ENCODE results near the gene TTC24.
"Not testable (repeated sequence)": the region's sequence is repeated elsewhere in the genome, so short reads cannot be mapped to it uniquely, and the experiment has no call there.

The TTC24 gene

DNA sequence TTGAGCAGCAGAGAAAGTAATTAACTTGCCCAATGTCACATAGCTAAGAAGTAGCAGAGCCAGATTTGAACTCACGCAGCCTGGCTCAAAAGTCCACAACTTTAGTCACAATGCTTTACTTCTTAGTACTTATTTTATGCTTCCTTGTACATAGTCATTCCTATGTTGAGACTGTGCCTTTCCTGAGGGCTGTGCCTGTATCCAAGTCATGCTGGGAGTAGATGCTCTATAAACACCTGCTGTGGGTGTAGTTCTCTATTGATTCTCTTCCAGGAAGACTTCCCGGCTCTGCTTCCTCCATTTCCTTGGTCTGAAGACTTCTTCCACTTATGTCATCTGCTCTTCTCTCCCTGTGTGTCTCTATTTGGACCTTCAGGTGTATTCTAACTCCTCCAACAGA is 23.8 kb upstream of the TTC24 start:
- no peak for DNase-seq

DNA sequence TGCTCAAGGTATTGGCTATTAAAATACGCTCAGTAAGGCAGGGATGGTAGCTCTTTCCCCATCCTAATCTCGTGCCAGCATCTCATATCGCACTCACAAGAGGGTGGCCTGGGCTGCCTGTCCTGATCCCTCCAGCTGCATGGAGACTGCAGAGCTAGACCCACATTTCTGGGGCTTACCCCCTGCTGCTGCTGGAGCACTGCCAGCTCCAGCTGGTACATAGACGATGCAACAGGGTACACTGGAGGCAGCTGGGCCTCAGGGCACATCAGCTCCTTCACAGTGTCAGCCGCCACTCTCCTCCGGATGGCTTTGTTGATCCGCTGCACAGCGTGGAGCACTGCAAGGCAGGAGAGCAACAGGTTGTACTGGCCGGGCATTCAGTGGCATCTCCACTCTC is 23.2 kb upstream of the TTC24 start:
- peak in 1 of 2 experiments; percentile 13 for DNase-seq

GRCh38 chr1:156559086-156559796 is 20.3 kb upstream of the TTC24 start:
- DNase-seq = no peak

DNA sequence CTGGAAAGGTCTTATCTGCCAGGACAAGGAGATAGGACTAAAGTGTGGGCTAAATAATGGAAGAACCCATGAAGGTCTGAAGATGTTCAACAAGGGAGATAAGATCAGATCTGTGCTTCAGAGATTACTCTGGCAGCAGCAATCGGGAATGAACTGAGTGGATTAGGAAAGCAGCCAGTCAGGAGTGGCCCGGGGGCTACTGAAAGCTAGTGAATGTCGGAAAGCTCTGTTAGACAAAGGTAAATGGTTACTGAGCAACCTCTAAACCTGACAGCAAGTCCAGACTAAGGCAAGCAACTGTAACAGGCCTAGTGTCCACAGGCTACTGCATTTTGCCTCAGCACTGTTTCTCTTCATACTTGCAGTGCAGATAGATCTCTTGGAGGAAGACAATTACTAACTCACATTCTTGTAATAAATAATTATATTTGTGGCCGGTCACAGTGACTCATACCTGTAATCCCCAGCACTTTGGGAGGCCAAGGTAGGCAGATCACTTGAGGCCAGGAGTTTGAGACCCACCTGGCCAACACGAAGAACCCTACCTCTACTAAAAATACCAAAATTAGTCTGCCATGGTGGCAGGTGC is 19.6 kb upstream of the TTC24 start:
- DNase-seq = no peak

- DNase-seq = no peak
These were observed 18.8 kb upstream of the TTC24 start for GRCh38 chr1:156560585-156561163.

GRCh38 chr1:156565519-156565918 is 14.0 kb upstream of the TTC24 start:
- DNase-seq = no peak

DNA sequence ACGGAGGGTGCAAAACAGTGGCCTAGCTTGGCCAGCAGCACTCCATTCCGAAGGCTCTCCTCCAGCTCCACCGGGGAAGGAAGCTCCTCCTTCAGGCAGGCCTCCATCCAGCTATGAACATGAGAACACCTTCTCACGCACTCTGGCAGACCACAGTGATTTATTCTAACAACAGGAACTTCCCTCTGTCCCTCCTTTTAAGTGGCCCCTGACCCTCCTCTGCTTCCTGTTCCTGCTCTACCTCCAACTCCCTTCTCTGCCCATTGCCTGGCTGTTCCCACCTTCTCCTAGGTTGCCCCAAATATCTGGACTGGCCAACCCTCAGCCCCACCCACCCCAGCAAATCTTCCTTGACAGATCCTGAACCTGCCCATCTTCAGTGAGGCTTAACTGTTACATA is 13.1 kb upstream of the TTC24 start:
- no peak for DNase-seq

DNA sequence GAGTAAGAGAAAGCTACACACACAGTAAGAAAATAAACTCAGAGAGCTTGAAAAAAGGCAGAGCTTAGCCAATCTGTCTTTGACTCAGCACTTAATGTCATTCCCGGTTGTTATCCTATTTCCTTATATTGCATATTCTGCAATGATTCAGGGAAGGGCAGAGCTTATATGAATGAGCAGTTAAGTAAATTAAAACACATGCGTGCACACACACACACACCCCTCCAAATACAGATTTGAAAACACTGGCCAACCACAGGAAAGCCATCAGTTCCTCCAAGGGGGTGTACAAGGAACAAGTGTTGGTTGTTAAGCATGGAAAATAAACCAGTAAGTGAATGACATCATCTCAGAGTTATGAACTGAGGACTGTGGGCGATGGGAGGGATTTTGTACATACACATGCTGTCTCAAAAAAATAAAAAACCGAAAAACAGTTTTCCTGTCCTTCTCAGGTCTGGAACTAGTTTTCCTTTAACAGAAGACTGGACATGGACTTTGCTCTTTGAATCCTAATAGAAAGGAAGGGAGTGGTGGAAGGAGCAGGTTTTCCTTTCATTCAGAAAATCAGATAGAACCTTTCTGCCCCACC is 8.2 kb upstream of the TTC24 start:
- no peak for DNase-seq

DNA sequence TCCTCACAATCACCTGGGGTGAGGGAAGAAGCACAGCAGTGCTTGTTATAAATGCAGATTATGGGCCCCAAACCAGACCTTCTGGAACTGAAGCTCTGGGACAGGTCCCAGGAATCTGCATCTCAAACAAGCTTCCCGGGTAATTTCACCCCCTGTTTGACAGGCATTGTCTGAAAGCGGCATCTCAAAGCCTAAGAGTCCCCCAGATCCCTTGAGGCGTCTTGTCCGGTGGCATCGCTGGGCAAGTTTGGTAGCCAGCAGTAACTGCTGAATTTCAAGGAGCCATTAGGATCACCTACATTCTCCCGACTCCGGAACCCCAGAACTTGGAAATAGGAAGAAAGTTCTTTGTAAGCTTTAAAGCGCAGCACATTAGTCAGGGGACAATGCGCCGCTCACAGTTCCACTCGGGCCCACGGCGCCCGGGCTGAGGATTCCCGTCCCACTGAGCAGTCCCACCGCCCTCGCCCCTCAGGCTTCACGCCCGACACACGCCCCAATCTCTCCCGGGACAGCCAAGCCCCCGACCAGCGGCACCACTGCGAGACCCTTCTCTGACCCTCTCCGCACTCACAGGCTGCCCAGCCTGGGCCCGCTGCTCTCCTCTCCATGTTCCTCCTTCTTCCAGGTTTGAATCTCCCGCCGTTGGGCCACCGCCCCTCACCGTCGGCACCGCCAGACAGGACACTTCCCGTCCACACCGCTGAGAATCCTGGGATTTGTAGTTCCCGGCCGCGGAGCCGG is 7.4 kb upstream of the TTC24 start, which contains the start of gene IQGAP3:
TSS of gene IQGAP3 (minus strand) at position 647 of the 744 bp plus-strand sequence. CDS start at position 611, 36 bp downstream.
- DNase-seq = peak; percentile 93 to 95

DNA sequence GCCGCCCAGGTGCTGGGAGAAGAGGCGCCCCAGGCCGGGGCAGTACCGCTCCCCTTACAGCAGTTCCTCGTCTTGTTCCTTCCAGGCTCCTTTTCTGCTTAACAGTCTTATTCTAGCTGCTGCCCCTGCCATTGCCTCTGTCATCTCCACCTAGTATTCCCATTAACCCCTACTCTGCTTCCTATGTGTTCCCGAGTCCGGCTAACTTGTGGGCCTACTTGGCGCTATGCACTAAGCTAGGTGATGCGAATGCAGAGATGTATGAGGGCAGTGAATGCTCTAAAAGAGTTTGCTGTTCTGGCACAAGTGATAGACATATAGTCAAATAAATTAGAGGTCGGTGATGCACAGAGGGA is 6.9 kb upstream of the TTC24 start:
- no peak for DNase-seq

DNA sequence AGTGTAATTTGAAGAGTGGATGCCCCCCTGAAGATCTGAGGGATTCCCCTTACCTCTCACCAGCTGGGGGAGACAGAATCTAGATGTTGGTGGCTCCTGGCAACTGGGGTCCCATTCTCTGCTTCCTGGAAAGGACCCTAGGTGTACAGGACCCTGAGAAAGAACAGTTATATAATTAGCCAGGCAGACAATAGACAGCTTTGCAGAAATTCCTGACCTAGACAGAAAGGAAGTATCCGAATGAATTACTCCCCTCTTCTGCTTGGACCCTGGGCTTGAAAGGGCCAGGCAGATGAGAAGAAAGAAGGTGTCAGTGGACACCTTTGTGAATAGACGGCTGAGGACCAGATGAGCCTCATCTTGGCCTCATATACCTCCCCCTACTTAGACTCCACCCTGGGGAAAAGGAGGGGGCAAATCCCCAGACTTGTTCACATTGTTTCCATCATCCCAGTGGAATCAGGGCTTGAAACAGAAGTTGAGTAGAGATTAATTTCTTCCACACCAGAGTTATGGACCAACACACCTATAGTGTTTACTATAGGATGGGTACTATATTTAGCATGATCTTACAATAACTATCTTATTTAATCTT is 5.4 kb upstream of the TTC24 start:
- DNase-seq = no peak

DNA sequence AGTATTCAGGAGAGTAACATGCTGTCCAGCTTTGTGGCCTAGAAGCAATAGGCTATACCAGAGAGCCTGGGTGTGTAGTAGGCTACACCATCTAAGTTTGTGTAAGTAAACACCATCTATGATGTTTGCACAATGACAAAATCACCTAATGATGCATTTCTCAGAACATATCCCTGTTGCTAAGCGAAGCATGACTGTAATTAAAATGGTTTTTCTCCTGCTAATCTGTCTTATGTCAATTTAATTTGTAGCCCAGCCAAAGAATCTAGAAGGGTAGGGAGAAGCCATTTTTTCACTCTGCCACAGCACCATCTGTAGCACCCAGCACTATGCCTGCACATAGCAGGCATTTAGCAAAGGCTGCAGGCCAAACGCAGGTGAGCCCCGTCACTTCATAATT is 2.0 kb upstream of the TTC24 start:
- DNase-seq = no peak

DNA sequence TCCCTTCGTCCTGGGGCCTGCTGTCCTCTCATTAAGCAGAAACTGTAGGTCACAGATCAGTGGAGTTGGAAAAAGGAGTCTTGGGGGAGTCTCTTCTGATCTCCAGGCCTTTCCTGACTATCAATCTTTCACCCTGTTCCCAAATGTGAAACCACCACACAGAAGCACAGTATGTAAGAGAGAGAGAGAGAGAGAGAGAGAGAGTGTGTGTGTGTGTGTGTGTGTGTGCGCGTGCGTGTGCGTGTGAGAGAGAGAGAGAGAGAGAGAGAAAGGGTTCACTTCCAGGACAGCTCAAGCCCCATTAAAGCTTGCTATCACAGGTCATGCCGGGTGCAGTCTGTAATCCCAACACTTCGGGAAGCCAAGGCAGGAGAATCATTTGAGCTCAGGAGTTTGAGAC is 1.5 kb upstream of the TTC24 start:
- no peak for DNase-seq

GRCh38 chr1:156581661-156582387 is 2.3 kb downstream of the TTC24 start:
- DNase-seq = peak; percentile 82 to 85

DNA sequence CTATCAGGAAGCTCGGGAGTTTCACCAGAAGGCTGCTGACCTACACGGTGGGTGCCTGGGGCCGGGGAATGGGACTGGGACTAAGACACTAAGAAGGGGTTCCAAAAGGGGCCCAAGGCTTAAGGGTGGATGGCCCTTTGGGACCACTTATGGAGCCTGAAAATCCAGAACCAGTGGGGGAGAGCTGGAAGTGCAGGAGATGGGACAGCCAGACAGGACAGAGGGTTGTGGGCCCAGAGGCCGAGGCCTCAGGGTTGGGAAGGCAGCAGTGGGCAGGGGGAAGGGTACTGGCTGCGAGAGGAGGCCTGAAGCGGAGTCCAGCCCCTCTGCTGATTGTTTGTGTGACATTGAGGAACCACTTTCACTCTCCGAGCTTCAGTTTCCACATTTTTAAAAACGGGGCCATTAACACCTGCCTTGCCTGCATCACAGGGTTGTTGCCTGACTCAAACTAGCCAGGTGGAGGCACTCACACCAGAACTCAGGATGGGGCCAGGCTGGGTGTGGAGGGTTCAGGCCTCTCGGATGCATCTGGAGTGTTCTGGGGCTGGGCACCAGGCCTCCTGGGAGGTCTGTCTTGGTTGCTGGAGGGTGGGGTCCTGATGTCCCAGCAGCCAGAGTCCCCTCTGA is 3.0 kb downstream of the TTC24 start:
- DNase-seq = peak; percentile 74 to 76

DNA sequence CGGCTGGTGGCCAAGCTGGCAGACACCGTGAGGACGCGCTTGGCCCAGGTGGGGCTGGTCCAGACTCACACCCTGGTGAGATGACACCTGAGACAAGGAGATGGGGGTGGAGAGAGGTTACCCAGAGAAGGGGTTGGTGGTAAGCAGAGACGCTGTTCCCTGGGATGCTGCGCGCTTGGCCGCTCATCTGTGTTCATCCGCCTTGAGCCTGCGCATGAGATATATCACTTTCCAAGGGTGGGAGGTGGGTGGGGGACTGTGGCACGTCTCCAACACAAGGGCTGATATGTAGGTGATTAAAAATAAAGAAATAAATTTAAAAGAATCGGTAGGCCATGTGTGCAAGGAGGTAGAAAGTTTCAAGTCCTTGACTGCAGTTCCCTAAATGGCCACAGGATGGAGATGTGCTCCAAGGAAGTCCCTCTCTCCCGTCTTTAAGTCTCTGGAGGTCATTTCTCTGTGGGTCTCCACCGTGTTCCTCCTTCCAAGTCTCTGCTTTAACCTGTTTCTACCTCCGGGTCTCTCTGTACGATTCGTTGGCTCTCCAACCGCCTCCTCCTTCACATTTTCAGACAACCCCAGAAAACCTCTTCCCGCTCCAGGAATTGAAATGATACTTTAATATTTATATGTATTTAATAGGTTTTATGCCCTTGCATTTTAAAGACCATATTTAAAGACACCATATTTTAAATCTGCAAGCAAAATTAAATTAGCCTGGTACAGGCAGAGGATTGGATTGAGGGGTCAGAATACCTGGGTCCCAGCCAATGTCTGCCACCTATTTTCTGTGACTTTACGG is 4.5 kb downstream of the TTC24 start:
- DNase-seq = peak; percentile 67 to 71

DNA sequence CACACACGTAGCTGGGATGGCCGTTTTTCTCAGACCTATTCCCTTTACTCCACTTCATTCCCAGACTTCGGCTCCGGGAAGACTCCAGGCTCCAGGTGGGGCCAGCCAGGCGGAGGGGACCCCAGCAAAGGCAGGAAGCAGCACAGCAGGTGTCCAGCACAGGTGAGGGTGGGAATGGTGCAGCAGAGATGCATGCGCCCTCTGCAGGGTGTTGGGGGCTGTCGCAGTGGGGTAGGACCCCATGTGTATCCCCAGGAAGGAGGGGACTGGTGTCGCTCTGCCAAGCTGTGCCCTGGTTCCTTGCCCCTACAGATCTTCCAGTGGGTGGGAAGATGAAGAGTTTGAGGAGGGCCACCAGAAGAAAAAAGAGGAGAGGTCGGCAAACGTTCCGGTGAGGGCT is 5.3 kb downstream of the TTC24 start:
- DNase-seq = peak; percentile 35 to 47

- DNase-seq = no peak
These were observed 6.8 kb downstream of the TTC24 start for GRCh38 chr1:156586323-156586722.

GRCh38 chr1:156586892-156587477 is 7.5 kb downstream of the TTC24 start:
- no peak for DNase-seq

DNA sequence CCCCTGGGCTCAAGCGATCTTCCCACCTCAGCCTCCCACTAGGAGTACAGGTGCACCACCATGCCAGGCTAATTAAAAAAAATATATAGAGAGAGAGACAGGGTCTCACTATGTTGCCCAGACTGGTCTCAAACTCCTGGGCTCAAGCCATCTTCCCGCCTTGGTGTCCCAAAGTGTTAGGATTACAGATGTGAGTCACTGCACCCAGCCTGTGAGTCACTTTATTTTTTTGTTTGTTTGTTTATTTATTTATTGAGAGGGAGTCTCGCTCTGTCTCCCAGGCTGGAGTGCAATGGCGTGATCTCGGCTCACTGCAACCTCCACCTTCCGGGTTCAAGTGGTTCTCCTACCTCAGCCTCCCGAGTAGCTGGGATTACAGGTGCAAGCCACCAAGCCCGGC is 8.4 kb downstream of the TTC24 start:
- DNase-seq = not testable (repeated sequence)
